HL-60/S4 (cell line): ENCODE measurements around the gene CELF1.

ENCODE experiments used
- in situ Hi-C: fragments of 300-500 bp; cut with MboI; formaldehyde crosslinking; loops from 2 replicates; pipeline ENCODE4 v1.14.3; 2022; ENCODE audit warnings: low sequenced_read_pairs

CELF1 gene

GRCh38 chr11:47514825-47515647 lies 37.9 kb downstream of the CELF1 start:
- in situ Hi-C loops, result no loop called here

DNA sequence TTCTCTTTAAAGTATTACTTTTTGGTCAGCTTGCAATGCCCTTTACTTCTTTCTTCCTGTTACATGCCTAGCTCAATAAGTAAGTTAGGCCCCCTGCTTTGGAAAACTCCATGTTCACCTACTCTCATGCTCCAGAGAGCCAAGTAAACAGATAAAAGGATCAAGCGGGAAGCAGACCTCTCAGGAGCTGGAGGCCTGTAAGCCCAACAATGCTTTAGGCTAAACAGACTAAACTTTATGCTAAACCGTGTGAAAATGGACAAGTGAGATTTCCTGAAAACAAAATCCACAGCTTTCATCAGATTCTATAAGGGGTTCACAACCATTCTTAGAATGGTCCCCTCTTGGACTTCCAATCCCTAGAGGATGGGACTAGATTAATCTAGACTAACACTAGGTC lies 40.2 kb downstream of the CELF1 start:
- in situ Hi-C loops, result no loop called here

DNA sequence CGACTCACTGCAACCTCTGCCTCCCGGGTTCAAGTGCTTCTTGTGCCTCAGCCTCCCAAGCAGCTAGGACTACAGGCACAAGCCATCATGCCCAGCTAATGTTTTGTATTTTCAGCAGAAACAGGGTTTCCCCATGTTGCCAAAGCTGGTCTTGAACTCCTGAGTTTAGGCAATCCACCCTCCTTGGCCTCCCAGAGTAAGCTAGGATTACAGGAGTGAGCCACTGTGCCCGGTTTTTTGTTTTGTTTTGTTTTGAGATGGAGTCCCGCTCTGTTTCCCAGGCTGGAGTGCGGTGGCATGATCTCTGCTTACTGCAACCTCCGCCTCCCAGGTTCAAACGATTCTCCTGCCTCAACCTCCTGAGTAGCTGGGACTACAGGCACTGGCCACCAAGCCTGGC lies 41.0 kb downstream of the CELF1 start:
- in situ Hi-C loops, result no loop called here

- in situ Hi-C loops, result no loop called here
Measured at GRCh38 chr11:47510209-47510608, 42.7 kb downstream of the CELF1 start.

DNA sequence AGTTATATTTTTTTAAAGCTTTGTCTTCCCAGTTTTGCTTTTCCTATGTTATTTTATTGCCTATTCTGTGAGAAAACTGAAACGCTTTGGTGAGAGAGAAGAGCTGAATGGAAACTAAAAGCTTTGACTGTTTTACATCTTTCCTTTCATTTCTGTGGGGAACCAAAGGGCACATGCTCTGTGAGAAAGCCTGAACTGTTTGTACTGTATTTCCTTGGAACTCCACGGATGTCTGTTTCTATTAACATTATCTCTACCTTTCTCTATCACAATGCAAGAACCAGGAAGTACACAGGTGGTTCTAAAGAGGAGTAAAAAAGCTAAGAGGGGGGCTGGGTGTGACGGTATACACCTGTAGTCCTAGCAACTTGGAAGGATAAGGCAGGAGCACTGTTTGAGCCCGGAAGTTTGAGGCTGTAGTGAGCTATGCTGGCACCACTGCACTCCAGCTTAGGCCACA lies 43.8 kb downstream of the CELF1 start:
- in situ Hi-C loops, result no loop called here

DNA sequence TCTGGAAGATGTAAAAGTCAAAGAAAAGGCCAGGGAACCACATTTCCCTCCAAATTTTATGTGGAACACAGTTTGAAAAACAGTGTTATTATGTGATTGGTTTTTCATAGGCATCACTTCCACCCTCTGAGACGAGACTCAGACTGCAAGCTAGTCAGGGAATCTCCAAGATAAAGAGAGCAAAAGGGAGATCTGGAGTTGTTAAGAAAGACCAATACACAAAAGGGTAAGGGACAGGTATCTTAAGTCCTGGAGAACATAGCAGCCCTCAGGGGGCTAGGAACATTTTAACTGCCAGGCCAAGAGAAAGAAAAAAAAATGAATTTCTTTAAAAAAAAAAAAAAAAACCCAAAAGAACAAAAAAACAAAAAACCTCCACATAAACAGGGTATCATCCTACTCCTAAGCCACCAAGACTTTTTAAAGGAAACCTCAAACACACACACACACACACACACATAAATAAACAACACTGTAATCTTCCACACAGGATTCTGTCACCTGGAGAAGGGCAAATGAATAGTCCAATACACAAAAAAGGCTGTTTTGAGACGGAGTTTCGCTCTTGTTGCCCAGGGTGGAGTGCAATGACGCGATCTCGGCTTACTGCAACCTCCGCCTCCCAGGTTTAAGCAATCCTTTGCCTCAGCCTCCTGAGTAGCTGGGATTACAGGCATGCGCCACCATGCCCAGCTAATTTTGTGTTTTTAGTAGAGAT lies 44.5 kb downstream of the CELF1 start:
- in situ Hi-C loops, result no loop called here

- in situ Hi-C loops, result no loop called here
Measured at GRCh38 chr11:47507563-47508239, 45.2 kb downstream of the CELF1 start.

DNA sequence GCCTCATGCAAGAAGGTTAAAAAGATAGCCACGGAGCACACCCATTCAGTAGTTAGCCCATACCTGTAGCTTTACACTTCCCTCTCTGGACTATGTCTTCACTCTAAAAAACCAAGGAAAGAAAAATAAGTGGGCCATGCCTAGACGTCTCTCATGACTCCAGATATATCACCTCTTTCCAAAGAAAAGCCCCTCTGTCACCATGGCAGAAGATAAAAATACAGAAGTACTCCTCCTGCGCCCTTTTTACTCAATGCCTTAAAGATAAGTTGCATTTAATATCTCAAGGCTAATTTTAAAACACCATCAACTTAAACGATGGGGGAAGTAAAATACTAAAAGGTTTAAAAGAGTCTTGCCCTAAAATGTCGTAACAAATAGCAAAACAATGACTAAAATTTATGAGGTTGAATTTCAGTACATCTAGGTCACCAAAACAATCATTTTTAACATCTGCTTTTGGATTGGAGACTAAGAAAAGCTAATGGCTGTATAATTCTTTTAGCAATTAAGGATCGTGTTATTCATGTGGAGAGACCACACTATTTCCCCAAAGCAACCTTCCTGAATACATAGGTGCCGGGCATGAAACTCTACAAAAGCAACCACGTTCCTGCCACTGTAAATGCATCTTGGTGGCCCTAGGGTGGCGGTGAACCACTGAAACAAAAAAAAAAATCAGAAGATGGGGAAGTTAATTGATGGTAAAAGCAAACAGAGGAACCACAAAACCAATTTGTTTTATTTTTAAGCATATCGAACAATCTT lies 46.0 kb downstream of the CELF1 start:
- in situ Hi-C loops, result no loop called here

DNA sequence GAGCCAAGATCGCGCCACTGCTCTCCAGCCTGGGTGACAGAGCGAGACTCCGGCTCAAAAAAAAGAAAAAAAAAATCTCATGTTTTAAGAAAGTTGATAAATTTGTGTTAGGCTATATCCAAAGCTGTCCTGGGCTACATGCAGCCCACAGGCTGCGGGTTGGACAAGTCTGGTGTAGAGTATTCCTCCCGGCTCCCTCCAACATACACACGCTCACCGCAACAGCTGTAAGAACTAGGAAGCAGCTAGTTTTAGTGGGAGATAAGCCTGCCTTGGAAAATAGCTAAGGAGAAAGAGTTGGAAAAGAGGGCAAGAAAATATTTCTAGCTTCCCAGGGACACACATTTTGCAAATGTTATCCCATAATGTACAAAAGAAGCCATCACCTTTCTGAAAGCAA lies 46.6 kb downstream of the CELF1 start:
- in situ Hi-C loops, result no loop called here

DNA sequence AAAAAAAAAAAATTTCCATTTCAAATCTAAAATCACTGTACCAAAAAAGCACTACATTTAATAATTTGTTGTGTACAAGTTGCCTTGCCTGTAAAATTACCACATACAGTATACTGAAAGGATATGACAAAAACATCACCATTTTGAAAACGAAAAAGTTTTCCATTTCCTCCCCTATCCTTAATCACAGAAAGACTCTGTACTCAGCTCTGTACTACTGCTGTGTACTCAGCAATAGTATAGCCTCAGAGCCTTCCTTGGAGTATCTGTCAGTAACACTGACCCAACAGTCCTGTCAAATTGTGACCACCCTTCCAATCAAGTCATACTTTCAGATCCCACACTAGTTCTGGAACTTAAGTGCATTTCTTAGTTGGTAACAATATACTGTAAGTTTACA lies 48.0 kb downstream of the CELF1 start:
- in situ Hi-C loops, result no loop called here

DNA sequence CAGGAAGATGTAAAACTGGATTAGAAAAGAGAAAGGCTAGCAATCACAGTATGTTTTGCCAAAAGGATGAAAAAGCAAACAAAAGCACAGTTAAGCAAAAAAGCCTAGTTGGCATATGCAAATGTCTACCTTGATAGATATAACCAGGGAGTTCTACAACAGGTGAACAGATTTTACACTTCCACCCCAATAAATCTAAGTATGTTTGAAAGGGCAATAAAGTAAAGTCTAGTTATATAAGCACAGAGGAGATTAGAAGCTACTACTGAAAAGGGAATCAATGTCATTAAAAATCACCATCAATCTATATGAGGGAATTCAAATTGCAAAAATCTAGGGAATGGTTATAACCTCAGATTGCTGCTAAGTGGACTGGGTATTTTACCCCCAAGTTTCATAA lies 49.7 kb downstream of the CELF1 start:
- in situ Hi-C loops, result no loop called here

DNA sequence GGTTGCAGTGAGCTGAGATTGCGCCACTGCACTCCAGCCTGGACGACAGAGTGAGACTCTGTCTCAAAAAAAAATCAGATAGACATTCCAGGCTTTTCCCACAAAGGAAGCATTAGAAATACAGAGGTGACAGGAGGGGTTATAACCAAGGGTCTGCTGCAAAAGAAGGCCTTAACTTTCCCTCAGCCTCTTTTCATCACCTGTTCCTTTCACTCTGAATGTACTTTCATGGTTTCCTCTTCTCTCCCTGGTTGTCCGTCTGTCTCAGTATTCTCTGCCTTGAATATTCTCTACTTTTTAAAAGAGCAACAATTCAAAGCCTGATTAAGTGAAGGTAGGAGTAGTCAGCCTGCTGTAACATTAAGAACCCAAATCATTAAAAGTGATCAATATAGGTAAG lies 50.2 kb downstream of the CELF1 start:
- in situ Hi-C loops, result no loop called here

DNA sequence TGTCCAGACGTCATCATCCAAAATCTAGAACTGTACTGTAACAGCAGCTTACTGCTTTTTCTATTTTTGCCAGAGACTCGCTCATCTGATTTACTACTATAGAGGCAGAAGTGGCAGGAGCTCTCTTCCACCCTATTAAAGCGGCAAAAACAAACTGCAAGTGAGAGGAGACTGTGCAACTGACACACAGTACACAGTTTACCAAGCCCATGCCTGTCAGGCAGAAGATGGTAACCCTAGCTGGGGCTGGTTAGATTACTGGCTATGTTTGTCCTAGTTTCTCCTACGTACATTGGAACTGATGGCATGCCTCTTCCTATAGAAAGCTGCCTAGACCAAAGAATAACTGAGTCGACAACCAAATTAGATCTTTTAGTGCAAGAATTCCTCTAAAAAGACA lies 51.8 kb downstream of the CELF1 start:
- in situ Hi-C loops, result no loop called here

- in situ Hi-C loops, result no loop called here
Measured at GRCh38 chr11:47500121-47500520, 52.8 kb downstream of the CELF1 start.

- in situ Hi-C loops, result no loop called here
Measured at GRCh38 chr11:47499614-47500013, 53.3 kb downstream of the CELF1 start.

GRCh38 chr11:47499161-47499560 lies 53.8 kb downstream of the CELF1 start:
- in situ Hi-C loops, result no loop called here

- in situ Hi-C loops, result no loop called here
Measured at GRCh38 chr11:47498584-47499152, 54.3 kb downstream of the CELF1 start.

- in situ Hi-C loops, result no loop called here
Measured at GRCh38 chr11:47498149-47498548, 54.8 kb downstream of the CELF1 start.

DNA sequence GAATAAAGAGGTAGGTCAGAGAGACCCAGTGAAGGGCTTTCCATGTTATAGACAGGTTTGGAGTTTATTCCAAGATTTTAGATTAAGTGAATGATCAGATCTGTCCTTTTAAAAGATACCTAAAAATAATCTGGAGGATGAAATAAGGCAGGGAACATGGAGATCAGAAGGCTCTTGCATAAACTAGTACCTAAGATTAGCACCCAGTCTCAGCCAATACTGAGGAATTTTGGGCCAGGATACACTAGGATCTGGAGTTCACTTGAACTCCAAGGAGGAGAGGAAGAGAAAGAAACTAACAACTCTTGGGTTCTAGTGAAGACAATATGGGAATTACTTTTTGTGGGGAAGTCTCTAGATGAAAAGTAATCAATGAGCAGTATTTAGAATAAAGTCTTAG lies 56.1 kb downstream of the CELF1 start:
- in situ Hi-C loops, result no loop called here

GRCh38 chr11:47495856-47496217 lies 57.1 kb downstream of the CELF1 start:
- in situ Hi-C loops, result no loop called here
